D341Med (cell line): ENCODE measurements around the gene RUNDC3A.
"Not testable (repeated sequence)": the region's sequence is repeated elsewhere in the genome, so short reads cannot be mapped to it uniquely, and the experiment has no call there.

Source experiments
- DNase-seq: peaks from one replicate; pipeline ENCODE4 v3.0.0; 2012; ENCODE audit warnings: low spot score

The RUNDC3A gene

GRCh38 chr17:44318077-44318892 lies 9.9 kb downstream of the RUNDC3A start:
- DNase-seq = peak; percentile 43

- peak; percentile 31 for DNase-seq
Observed at GRCh38 chr17:44320066-44320465, 11.7 kb downstream of the RUNDC3A start.

- peak; percentile 22 for DNase-seq
Observed at GRCh38 chr17:44321246-44322120, 13.1 kb downstream of the RUNDC3A start.

GRCh38 chr17:44322236-44322895 lies 14.0 kb downstream of the RUNDC3A start:
- peak; percentile 22 for DNase-seq

- DNase-seq = peak; percentile 40
Observed at GRCh38 chr17:44323359-44324091, 15.1 kb downstream of the RUNDC3A start.

- no peak for DNase-seq
Observed at GRCh38 chr17:44324092-44324570, 15.7 kb downstream of the RUNDC3A start.

- peak; percentile 99 for DNase-seq
Observed at GRCh38 chr17:44324571-44325275, 16.3 kb downstream of the RUNDC3A start, which contains the start of gene SLC25A39. TSS of gene SLC25A39 (minus strand) at chr17:44324823. CDS start at chr17:44323562, 1,261 bp downstream.

GRCh38 chr17:44326861-44327444 lies 18.6 kb downstream of the RUNDC3A start:
- peak; percentile 98 for DNase-seq

- DNase-seq = peak; percentile 5
Observed at GRCh38 chr17:44327715-44328449, 19.5 kb downstream of the RUNDC3A start.

GRCh38 chr17:44329516-44329915 lies 21.1 kb downstream of the RUNDC3A start:
- not testable (repeated sequence) for DNase-seq

GRCh38 chr17:44330263-44330662 lies 21.9 kb downstream of the RUNDC3A start:
- DNase-seq = not testable (repeated sequence)

GRCh38 chr17:44331249-44331760 lies 22.9 kb downstream of the RUNDC3A start:
- DNase-seq = peak; percentile 82

- no peak for DNase-seq
Observed at GRCh38 chr17:44333371-44333770, 25.0 kb downstream of the RUNDC3A start.

- DNase-seq = no peak
Observed at GRCh38 chr17:44334315-44334714, 25.9 kb downstream of the RUNDC3A start.

GRCh38 chr17:44334727-44335126 lies 26.3 kb downstream of the RUNDC3A start:
- DNase-seq = no peak

- DNase-seq = no peak
Observed at GRCh38 chr17:44335564-44335963, 27.2 kb downstream of the RUNDC3A start.

- DNase-seq = no peak
Observed at GRCh38 chr17:44335968-44336367, 27.6 kb downstream of the RUNDC3A start.

GRCh38 chr17:44338702-44339101 lies 30.3 kb downstream of the RUNDC3A start:
- DNase-seq = no peak

GRCh38 chr17:44340553-44340952 lies 32.2 kb downstream of the RUNDC3A start:
- not testable (repeated sequence) for DNase-seq
